Gastrocnemius medialis (tissue), 4 donors: ENCODE results near the gene AMBRA1.

Experiments
- CTCF ChIP-seq, 5 experiments: fragments of 450-650 bp in 3 of 5; fragments of 200-600 bp in 2 of 5; sonication (generic) in 2 of 5; IDR thresholded peaks in 4 of 5; conservative IDR thresholded peaks in 1 of 5; 1 replicate in 4 of 5; 2 replicates in 1 of 5; pipeline ENCODE4 v1.5.1; 2016 to 2019; ENCODE audit warnings: antibody characterized with exemption in 5 of 5, mild to moderate bottlenecking in 3 of 5, moderate library complexity in 3 of 5
- POLR2A ChIP-seq, 2 donors: fragments of 450-650 bp; IDR thresholded peaks; one replicate each; pipeline ENCODE4 v1.6.1; 2017; ENCODE audit warnings: antibody characterized with exemption in 2 of 2, mild to moderate bottlenecking in 2 of 2, moderate library complexity in 2 of 2

- TF ChIP-seq CTCF (IDR thresholded peaks at IDR 0.05 in 4 of 5, conservative IDR thresholded peaks at IDR 0.05 in 1 of 5) (no peak), POLR2A (IDR thresholded peaks at IDR 0.05) (peak in 1 of 2 donors; percentile 85)
Measured at GRCh38 chr11:46616551-46617133, 22.8 kb upstream of the AMBRA1 start.
